Stimulated activated CD8-positive, alpha-beta memory T cell treated with anti-CD3 and anti-CD28 coated beads, Interleukin-4, amount 100 ng/mL, for 4 hours (primary cell): ENCODE data around the gene CHRND.

Experiments
- DNase-seq, 2 donors: peaks; one replicate each; pipeline ENCODE4 v3.0.0-alpha.2; 2020; ENCODE audit warnings: low read depth in 2 of 2, low spot score in 1 of 2

The CHRND gene

GRCh38 chr2:232502911-232503808 is 22.8 kb upstream of the CHRND start:
- no peak for DNase-seq

GRCh38 chr2:232503809-232504323 is 22.1 kb upstream of the CHRND start:
- no peak for DNase-seq

- DNase-seq: no peak
Observed at GRCh38 chr2:232504438-232504837, 21.5 kb upstream of the CHRND start.

- DNase-seq: no peak
Observed at GRCh38 chr2:232505856-232506255, 20.1 kb upstream of the CHRND start.

GRCh38 chr2:232506709-232507108 is 19.3 kb upstream of the CHRND start:
- no peak for DNase-seq

- no peak for DNase-seq
Observed at GRCh38 chr2:232508251-232508650, 17.7 kb upstream of the CHRND start.

- no peak for DNase-seq
Observed at GRCh38 chr2:232511336-232511890, 14.5 kb upstream of the CHRND start.

GRCh38 chr2:232512602-232513001 is 13.4 kb upstream of the CHRND start:
- no peak for DNase-seq

GRCh38 chr2:232513353-232513752 is 12.6 kb upstream of the CHRND start:
- DNase-seq: no peak

- DNase-seq: no peak
Observed at GRCh38 chr2:232515639-232516038, 10.3 kb upstream of the CHRND start.

GRCh38 chr2:232516551-232516950 is 9.4 kb upstream of the CHRND start:
- no peak for DNase-seq

GRCh38 chr2:232518844-232519243 is 7.1 kb upstream of the CHRND start:
- no peak for DNase-seq

- no peak for DNase-seq
Observed at GRCh38 chr2:232519581-232520438, 6.2 kb upstream of the CHRND start, which contains the start of gene PRSS56. Gene PRSS56, plus strand, starts transcription at chr2:232520388. Its CDS starts 211 bp downstream, at chr2:232520599.

GRCh38 chr2:232520489-232520888 is 5.5 kb upstream of the CHRND start:
- no peak for DNase-seq

GRCh38 chr2:232521098-232521497 is 4.9 kb upstream of the CHRND start:
- no peak for DNase-seq

GRCh38 chr2:232521959-232522622 is 3.9 kb upstream of the CHRND start:
- DNase-seq: peak in 1 of 2 donors; percentile 38

- no peak for DNase-seq
Observed at GRCh38 chr2:232522623-232523401, 3.1 kb upstream of the CHRND start.

GRCh38 chr2:232523402-232523681 is 2.6 kb upstream of the CHRND start:
- DNase-seq: no peak

GRCh38 chr2:232523682-232524597 is 2.0 kb upstream of the CHRND start:
- DNase-seq: no peak
